HuH-7 (cell line): Measurements from ENCODE around the gene CADPS.

Source experiments
- DNase-seq: peaks from one replicate; pipeline ENCODE4 v3.0.0; 2011; ENCODE audit warnings: low spot score

Gene CADPS

DNA sequence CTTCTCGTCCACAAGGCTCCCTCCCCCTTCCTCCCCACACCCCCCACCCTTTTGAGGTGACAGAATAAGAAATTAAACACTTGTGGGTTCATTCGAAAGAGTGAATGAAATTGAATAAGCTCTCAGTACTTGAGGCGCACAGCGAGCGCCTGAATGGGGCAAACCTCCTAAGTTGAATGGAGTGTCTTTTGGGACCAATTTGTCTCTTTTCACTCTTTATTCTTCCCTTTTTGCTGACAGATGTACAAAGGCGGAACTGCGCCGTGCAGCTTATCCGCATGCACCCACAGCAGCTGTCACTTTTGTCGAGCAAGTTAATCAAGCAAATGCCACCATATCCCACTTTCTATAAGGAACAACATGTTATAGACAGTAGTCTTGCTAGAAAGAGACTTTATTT lies 454.0 kb downstream of the CADPS start:
- no peak for DNase-seq

- DNase-seq: no peak
Measured at GRCh38 chr3:62416144-62416543, 459.1 kb downstream of the CADPS start.

- no peak for DNase-seq
Measured at GRCh38 chr3:62415312-62415801, 459.9 kb downstream of the CADPS start.

GRCh38 chr3:62414786-62415185 lies 460.4 kb downstream of the CADPS start:
- no peak for DNase-seq

GRCh38 chr3:62413687-62414086 lies 461.5 kb downstream of the CADPS start:
- DNase-seq: no peak

DNA sequence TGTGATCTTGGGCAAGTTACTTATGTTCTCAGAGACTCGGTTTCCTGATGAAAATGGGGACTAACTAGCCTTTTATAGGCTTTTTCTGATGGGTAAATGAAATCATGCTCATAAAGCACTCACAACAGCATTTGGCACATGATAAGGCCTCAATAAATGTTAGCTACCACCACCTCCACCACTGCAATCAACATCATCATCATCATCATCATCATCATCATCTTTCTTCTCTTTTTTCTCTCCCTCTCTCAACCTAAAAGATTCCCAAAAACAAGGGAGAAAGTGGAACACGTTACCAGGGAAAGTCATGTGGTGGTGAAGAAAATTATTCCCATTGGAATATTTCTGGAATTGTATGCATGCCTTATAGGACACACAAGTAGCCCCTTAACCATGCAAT lies 468.3 kb downstream of the CADPS start:
- DNase-seq: no peak

DNA sequence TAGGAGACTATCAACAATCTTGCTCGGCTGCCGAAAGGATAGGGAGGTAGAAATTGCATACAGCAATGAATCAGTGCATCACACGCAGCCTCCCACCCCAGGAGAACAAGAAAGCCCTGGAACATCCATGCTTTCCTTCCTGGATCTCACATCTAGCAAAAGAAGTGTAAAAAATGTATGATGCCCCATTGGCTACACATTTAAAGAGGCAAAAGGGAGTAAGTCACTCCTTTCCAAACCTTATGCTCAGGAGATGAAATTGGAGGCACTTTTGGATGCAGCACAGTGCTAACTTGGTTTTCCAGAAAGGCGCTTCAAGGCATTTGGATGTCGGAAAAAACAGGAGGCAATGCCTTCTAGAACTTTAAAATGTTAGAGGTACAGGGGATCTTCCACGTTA lies 469.6 kb downstream of the CADPS start:
- DNase-seq: no peak

GRCh38 chr3:62405135-62405534 lies 470.1 kb downstream of the CADPS start:
- DNase-seq: no peak

DNA sequence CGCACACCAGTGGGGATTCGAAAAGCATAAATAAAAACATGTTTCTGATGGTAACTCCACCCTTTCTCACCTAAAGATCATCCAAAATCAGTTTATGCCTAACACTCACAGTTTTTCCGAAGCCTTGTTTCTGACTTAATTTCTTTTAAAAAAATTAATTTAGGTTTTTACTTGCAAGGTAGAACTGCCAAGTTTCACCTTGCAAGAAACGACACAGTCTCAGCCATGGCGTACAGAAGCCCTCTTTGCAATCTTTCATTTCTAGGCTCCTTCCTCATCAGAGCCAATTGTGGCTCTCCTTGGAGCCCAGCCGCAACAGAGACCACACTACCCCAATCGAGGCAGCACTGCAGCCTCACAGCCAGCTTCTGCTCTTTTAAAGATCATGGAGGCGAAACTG lies 470.9 kb downstream of the CADPS start:
- no peak for DNase-seq

DNA sequence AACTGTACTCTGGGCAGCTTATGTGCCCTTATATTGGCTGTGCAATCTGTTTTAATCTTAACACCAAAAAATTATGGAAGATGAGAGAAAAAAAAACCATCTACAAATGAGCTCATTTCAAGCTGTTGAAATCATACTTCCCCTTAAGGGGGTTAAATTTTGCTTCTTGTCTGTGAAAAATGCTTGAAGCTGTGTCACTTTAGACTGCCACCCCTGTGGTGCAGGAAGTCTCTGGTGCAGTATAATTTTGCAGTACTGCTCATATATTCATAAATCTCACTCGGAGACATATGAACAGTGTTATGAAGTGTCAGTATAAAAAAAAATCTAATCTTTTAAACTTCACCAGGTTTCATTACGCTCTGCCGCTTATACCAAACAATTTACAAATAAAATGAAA lies 471.5 kb downstream of the CADPS start:
- no peak for DNase-seq

DNA sequence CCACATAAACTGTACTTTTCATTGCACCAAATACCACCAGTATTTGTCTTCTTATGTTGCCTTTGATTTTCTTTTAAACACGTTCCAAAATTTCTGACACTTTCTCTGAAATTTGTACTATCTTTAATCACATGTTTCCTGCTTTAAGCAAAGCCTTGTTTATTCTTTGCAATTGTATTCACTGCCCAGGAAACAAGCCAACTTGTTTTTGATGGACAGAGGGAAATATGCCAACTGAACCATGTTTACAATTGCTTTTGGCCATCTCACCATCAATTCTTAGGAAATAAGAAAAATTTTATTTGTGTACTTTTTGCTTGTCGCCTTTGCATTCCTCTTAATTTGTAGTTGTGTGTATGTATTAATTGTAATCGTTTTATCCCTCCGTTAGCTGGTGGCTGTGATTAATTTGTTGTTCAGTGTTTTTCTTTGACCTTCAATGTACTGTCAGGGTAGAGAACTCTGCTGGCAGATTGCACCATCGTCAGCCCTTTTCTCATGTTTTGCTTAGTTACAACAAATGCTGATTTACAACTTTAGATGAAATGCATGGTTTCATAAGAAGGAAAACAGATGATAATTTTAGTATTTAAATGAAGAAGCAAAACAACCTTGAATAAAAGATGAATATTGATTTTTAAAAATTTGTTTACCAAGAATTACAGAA lies 482.5 kb downstream of the CADPS start:
- DNase-seq: no peak

GRCh38 chr3:62387251-62387650 lies 488.0 kb downstream of the CADPS start:
- DNase-seq: no peak

- DNase-seq: no peak
Measured at GRCh38 chr3:62379321-62379798, 495.9 kb downstream of the CADPS start.

DNA sequence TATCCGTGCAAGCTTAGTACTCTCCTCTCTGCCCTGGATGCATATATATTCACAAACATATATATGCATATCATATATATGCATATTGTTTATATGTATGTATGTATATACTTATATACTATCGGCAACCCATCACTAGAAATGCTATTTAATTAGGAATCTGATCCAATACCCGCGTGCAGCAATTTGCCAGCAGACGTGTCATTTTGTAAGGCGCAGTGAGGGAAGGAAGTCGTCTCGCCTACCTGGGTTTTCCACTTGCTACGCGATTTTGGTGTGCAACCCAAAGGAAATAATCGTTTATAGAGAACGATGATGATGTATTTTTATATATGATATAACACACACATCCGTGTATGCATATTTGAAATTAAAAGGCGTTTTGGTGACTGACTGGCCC lies 496.3 kb downstream of the CADPS start:
- DNase-seq: no peak

DNA sequence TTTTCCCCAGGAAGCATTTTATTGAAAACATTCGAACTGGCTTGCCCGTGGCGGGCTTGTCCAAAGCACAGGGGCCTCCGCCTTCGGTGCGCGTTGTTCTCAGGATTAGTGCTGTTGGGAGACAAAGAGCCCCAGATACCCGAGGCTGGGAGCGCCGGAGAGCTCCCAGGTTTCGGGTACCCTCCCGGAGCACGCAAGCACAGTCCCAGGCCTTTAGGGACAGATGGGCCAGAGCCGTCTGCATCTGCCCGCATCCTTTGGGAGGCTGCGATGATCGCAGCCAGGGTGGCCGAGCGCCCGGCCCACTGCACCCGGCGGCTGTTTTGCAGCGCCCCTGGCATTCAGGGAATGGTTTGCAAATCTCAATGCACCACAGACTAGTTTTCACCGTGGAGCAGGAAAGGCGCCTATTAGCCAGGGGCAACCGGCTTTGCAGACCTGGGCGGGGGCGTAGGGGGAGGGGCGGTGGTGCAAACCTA lies 496.9 kb downstream of the CADPS start:
- no peak for DNase-seq

- DNase-seq: no peak
Measured at GRCh38 chr3:62376906-62377877, 498.0 kb downstream of the CADPS start.

DNA sequence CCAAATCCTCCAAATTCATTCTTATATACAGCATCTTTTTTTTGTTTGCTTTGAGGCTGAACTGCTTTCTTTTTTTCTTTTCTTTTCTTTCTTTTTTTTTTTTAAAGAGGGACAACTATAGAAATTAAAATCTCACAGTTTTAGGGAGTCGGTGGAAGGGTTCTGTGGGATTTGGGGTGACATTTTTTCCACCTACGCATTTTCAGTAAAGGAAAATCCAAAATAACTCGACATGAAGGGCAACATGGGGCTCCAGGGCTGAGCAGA lies 498.8 kb downstream of the CADPS start:
- DNase-seq: no peak

DNA sequence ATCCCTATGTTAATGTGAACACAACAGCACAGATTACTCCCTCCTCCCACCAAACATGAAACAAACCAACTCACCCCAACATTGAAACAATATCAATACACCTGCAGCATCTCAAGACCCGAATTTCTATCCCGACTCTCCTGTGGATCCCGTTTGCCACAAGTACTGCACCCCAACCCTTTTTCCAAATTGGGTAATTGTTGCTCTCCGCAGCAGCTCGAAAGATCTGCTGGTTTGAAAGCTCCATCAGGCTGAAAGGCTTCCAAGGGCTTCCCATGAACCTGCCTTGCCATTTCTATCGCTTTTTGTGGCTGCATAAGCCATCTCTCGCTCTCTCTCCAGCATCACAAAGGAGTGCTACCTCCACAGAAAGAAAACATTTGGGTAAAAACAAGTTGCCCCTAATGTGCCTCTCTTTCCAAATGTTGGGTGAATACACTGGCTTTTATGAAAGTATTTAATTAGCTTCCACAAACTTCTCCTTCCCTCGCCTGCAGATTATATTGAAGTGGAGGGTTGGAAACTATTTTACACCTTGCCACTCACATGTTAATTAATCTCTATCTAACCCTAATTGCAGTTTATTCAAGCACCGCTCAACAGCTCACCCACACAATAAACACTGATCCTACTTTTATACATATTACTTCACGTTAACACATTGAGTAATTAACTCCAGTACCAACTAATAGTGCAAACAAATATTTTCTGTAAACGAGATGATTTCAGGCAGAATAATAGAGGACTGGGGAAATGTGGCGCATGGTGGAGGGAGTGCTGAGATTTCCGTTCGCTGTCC lies 499.4 kb downstream of the CADPS start:
- no peak for DNase-seq

DNA sequence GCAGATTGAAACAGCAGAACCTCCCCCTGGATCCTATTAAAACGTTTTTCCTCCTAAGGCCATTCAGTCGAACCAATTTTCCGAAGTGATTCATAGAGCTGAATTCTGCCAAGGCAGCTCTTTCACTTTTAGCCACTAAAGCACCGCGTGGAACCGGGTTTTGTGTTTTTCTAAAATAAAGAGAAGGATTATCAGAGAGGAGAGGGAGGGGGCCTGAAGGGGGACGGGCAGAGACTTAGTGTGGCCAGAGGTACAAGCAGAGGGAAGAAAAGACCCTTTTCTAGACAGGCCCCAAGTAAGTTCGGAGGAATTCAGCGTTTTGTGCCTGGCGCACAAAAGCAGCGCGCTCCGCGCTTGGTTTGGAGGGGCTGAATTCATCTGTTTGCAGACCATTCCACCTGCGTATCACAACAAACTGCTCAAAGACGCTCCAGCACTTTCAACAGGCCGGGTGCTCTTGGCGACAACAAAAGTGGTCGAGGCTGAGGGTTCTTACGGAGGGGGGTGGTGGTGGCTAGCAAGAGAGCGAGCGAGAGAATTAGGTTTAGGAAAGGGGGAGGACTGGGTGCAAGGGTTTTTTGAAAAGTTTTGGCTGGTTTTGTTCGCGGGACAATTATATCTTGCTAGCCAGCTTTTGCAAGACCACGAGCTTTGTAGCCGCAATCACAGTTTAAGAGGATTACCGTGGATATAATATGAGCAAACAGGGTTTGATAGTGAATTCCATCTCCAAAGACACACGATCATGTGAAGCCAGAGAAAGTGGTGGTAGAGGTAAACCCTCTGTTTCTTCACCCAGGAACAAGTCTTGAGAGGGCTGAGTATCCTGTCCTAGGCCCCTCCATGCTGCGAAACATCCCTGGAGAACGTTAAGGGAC lies 500.6 kb downstream of the CADPS start:
- no peak for DNase-seq

- DNase-seq: no peak
Measured at GRCh38 chr3:62373714-62374333, 501.4 kb downstream of the CADPS start.

DNA sequence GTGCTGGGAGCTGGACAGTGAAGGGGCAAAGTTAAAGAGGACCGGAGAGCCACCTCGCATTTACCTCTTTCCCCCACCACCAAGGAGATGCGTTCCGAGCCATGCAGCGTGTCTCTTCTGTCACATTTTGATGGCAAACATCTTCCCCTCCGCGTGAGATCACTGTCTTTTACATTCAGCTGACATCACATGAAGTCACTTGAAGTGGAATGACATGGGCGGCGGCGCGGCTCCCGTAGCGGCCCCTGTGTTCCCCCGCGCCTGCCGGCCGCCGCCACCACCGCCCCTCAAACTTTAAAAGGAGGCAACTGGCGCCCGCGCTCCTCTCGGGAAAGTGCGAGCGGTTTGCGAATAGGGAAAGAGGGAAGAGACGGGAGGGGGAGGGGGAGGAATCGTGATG lies 502.0 kb downstream of the CADPS start, which contains the start of gene FEZF2:
FEZF2 (minus strand) TSS at position 336 of the 400 bp plus-strand sequence. CDS start 682 bp downstream, outside the sequence.
- DNase-seq: no peak
